GM12878 (cell line): Measurements from ENCODE around the gene TUT1. TPM values are rescaled to one million over a fixed set of nuclear protein-coding genes. Genes with fewer than 3 reads are reported as not detected.

Source experiments
- ATAC-seq: fragments of 200-7000 bp; cut with Tn5 transposase; 3 replicates; pipeline ENCODE4 v1.9.1; 2020; ENCODE audit warnings: mild to moderate bottlenecking, moderate library complexity
- Bru-seq: library from RNA; stranded (reverse); fragments of 400-500 nt; gene quantifications from one replicate; lab custom pipeline; 2021; lab: Mats Ljungman, UMichigan
- BruChase-seq, 2 experiments: library from RNA; stranded (reverse); fragments of 400-500 nt; gene quantifications; one replicate each; lab custom pipeline; 2021; lab: Mats Ljungman, UMichigan
- BruUV-seq: library from RNA; stranded (reverse); fragments of 400-500 nt; replicated peaks from 2 replicates; lab custom pipeline; 2021; lab: Mats Ljungman, UMichigan
- CTCF ChIA-PET: fragments of 300-600 bp; sonication (Branson Sonifier 250); formaldehyde crosslinking; extraction: SDS; loops from one replicate; lab custom pipeline; 2021; ENCODE audit warnings: inconsistent platforms; lab: Yijun Ruan, JAX
- POLR2A ChIA-PET: fragments of 350-600 bp; formaldehyde crosslinking; extraction: SDS; loops from one replicate; lab custom pipeline; 2021; ENCODE audit warnings: inconsistent platforms; lab: Charles Lee
- RAD21 ChIA-PET: fragments of 300-600 bp; sonication (Branson Sonifier 250); formaldehyde crosslinking; loops from one replicate; lab custom pipeline; 2023; ENCODE audit warnings: antibody characterized with exemption; ENCODE audit not compliant: unreplicated experiment; lab: Charles Lee
- SMC1A ChIA-PET: fragments of 300-600 bp; sonication (Branson Sonifier 250); formaldehyde crosslinking; loops from one replicate; lab custom pipeline; 2023; ENCODE audit not compliant: unreplicated experiment, uncharacterized antibody; lab: Charles Lee
- DNase-seq: peaks from one replicate; pipeline ENCODE4 v3.0.0-alpha.2; 2011; ENCODE audit warnings: low read depth, low spot score
- FAIRE-seq: peaks from 3 replicates; lab custom pipeline; 2011; peaks lifted over from hg19 to GRCh38; lab: Jason Lieb, UNC
- H2AFZ ChIP-seq: 2 replicates; pipeline ENCODE4 v1.6.0; 2011; ENCODE audit warnings: low read depth, low read length, control low read depth; ENCODE audit not compliant: control insufficient read depth
- H3K27ac ChIP-seq: 2 replicates; pipeline ENCODE4 v1.5.1; 2011; ENCODE audit warnings: control low read depth; ENCODE audit not compliant: control insufficient read depth, insufficient read depth
- H3K27me3 ChIP-seq, 2 experiments: replicated peaks in 1 of 2; 2 replicates each; pipeline versions ENCODE4 v1.6.0 to v1.6.1; 2011; ENCODE audit warnings: low read length in 1 of 2; ENCODE audit not compliant: control insufficient read depth in 2 of 2, insufficient read depth in 2 of 2
- H3K36me3 ChIP-seq, 2 experiments: 2 replicates each; pipeline ENCODE4 v1.5.1; 2011; ENCODE audit warnings: low read length in 1 of 2; ENCODE audit not compliant: control insufficient read depth in 2 of 2, insufficient read depth in 2 of 2
- H3K4me1 ChIP-seq: 2 replicates; pipeline ENCODE4 v1.6.1; 2011; ENCODE audit warnings: mild to moderate bottlenecking, low read length, moderate library complexity, mixed read lengths; ENCODE audit not compliant: control insufficient read depth, insufficient read depth
- H3K4me2 ChIP-seq: 2 replicates; pipeline ENCODE4 v1.6.0; 2011; ENCODE audit warnings: control low read depth; ENCODE audit not compliant: control insufficient read depth, insufficient read depth
- H3K4me3 ChIP-seq: fragments of 200-600 bp; sonication (generic); 2 replicates; pipeline ENCODE4 v1.5.1; 2016
- H3K79me2 ChIP-seq: 2 replicates; pipeline ENCODE4 v1.6.0; 2011; ENCODE audit warnings: low read length; ENCODE audit not compliant: control insufficient read depth, insufficient read depth
- H3K9ac ChIP-seq: 2 replicates; pipeline ENCODE4 v1.8.0; 2011; ENCODE audit warnings: low read length, control low read depth, mixed read lengths; ENCODE audit not compliant: control insufficient read depth, insufficient read depth
- H3K9me3 ChIP-seq: replicated peaks from 3 replicates; pipeline ENCODE4 v1.5.1; 2011; ENCODE audit warnings: mild to moderate bottlenecking, low read length; ENCODE audit not compliant: control insufficient read depth, insufficient read depth
- H4K20me1 ChIP-seq: 2 replicates; pipeline ENCODE4 v1.6.0; 2011; ENCODE audit not compliant: control insufficient read depth, insufficient read depth
- CBFB ChIP-seq: IDR thresholded peaks from 2 replicates; pipeline ENCODE4 v1.6.1; 2016; ENCODE audit warnings: antibody characterized with exemption, low read depth
- FOS ChIP-seq: IDR thresholded peaks from 3 replicates; pipeline ENCODE4 v1.6.1; 2011; ENCODE audit warnings: borderline replicate concordance; ENCODE audit not compliant: insufficient read length; ENCODE audit errors: extremely low read depth
- RBBP5 ChIP-seq: fragments of 200-600 bp; sonication (generic); conservative IDR thresholded peaks from 2 replicates; pipeline ENCODE4 v1.6.1; 2016
- WGBS: methylation state at CpG from one replicate; pipeline ENCODE4 v1.1.6; 2016; ENCODE audit warnings: low lambda C conversion rate; ENCODE audit not compliant: insufficient replicate concordance, insufficient coverage; ENCODE audit errors: missing lambda C conversion rate; 5-methylcytosine and 5-hydroxymethylcytosine counted together
- in situ Hi-C: fragments of 300-500 bp; cut with MboI; formaldehyde crosslinking; loops from 9 replicates; pipeline ENCODE4 v1.14.3; 2018; ENCODE audit warnings: mixed read lengths
- intact Hi-C: fragments of 100-400 bp; cut with micrococcal nuclease; formaldehyde crosslinking; loops from one replicate; pipeline ENCODE4 v1.14.2; 2022; ENCODE audit not compliant: unreplicated experiment
- long read RNA-seq, 2 experiments: library from polyadenylated mRNA; unstranded; transcript quantifications; one replicate each; pipeline ENCODE4 v2.0.0, GENCODE V29; 2019 to 2020
- polyA minus RNA-seq, 3 experiments: library from RNA; depleted of rRNA, polyadenylated mRNA; stranded (reverse); fragments of >200 nt; gene quantifications; 2 replicates each; pipeline ENCODE4 v1.2.3, GENCODE V29; 2011
- polyA plus RNA-seq, 11 experiments: library from polyadenylated mRNA; depleted of rRNA in 4 of 11; unstranded in 6 of 11; stranded (reverse) in 5 of 11; fragments of >200 nt; fragmentation: Nextera tagmentation in 4 of 11; fragmentation: Illumina TruSeq in 1 of 11; extraction: Ambion mirVana in 4 of 11; extraction: Trizol in 1 of 11; gene quantifications; 1 replicate in 1 of 11; 2 replicates in 10 of 11; pipeline versions ENCODE4 v1.2.1 to v1.2.3, GENCODE V29; 2011 to 2016; ENCODE audit warnings: inconsistent platforms in 2 of 11, missing spikeins in 2 of 11, low read depth in 1 of 11
- total RNA-seq, 4 experiments: library from RNA; depleted of rRNA in 3 of 4; stranded (reverse); fragments of >200 nt in 3 of 4; fragmentation: Illumina TruSeq in 1 of 4; extraction: Trizol in 1 of 4; gene quantifications; 2 replicates each; pipeline versions ENCODE4 v1.2.1 to v1.2.3, GENCODE V29; 2013 to 2021
- TF ChIP-seq, protein P1 (sequence below): fragments of 450-650 bp; IDR thresholded peaks from 2 replicates; pipeline ENCODE4 v1.6.1; 2016; ENCODE audit warnings: mild to moderate bottlenecking
- TF ChIP-seq, protein P2 (sequence below): IDR thresholded peaks from 2 replicates; pipeline ENCODE4 v1.6.1; 2012; ENCODE audit warnings: improper control_type of control experiment, low read depth, low read length; ENCODE audit not compliant: insufficient replicate concordance

The TUT1 gene, protein sequence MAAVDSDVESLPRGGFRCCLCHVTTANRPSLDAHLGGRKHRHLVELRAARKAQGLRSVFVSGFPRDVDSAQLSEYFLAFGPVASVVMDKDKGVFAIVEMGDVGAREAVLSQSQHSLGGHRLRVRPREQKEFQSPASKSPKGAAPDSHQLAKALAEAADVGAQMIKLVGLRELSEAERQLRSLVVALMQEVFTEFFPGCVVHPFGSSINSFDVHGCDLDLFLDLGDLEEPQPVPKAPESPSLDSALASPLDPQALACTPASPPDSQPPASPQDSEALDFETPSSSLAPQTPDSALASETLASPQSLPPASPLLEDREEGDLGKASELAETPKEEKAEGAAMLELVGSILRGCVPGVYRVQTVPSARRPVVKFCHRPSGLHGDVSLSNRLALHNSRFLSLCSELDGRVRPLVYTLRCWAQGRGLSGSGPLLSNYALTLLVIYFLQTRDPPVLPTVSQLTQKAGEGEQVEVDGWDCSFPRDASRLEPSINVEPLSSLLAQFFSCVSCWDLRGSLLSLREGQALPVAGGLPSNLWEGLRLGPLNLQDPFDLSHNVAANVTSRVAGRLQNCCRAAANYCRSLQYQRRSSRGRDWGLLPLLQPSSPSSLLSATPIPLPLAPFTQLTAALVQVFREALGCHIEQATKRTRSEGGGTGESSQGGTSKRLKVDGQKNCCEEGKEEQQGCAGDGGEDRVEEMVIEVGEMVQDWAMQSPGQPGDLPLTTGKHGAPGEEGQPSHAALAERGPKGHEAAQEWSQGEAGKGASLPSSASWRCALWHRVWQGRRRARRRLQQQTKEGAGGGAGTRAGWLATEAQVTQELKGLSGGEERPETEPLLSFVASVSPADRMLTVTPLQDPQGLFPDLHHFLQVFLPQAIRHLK
- 19.1 and 19.7 TPM in 2 replicates for total RNA-seq (2013; cell fraction: nucleolus; rRNA removed)
- total RNA-seq (2014; rRNA removed) (12.1 and 12.3 TPM in 2 replicates), total RNA-seq (2014; rRNA removed; fragmentation: Illumina TruSeq; extraction: Trizol) (6.9 and 8.3 TPM in 2 replicates), total RNA-seq (2021) (26.6 and 28.4 TPM in 2 replicates), polyA plus RNA-seq (2011; rRNA removed) (12.0 and 18.4 TPM in 2 replicates), polyA plus RNA-seq (2014; fragmentation: Illumina TruSeq; extraction: Trizol) (9.5 and 14.0 TPM in 2 replicates), polyA plus RNA-seq (2014; fragmentation: Nextera tagmentation; extraction: Ambion mirVana) (1 to 10 TPM; 1.1 to 1.4 TPM), polyA plus RNA-seq (2014; rRNA removed) (19.4 and 22.7 TPM in 2 replicates), polyA plus RNA-seq (2016; fragmentation: Nextera tagmentation; extraction: Ambion mirVana) (10 to 100 TPM; 26.9 to 29.9 TPM), polyA minus RNA-seq (2011; rRNA and poly(A)+ RNA removed) (8.8 and 10.6 TPM in 2 replicates), Bru-seq, nascent RNA (percentile 62 among the genes with signal in this experiment), BruChase-seq, experiment 1, labeled RNA remaining after a 6-hour chase (percentile 74 among the genes with signal in this experiment), BruChase-seq, experiment 2, labeled RNA remaining after a 2-hour chase (percentile 85 among the genes with signal in this experiment)
- polyA plus RNA-seq (2011; ENCODE audit: low read depth), result 6.9 TPM
- 16.6 and 19.8 TPM in 2 replicates for polyA plus RNA-seq (2011; cell fraction: cytosol; rRNA removed)
- 47.4 and 48.5 TPM in 2 replicates for polyA plus RNA-seq (2011; cell fraction: nucleus; rRNA removed)
- 15.7 and 18.2 TPM in 2 replicates for polyA plus RNA-seq (2012)
- polyA minus RNA-seq (2011; cell fraction: cytosol; rRNA and poly(A)+ RNA removed), result 3.5 and 4.5 TPM in 2 replicates
- polyA minus RNA-seq (2011; cell fraction: nucleus; rRNA and poly(A)+ RNA removed), result 5.6 and 7.2 TPM in 2 replicates
- long read RNA-seq, experiment 1, transcript TUT1-202 (9 exons, 2,826 nt), result major isoform, 7 of 17 reads
- long read RNA-seq, experiment 1, partial matches to known transcripts, result 3 of 17 reads
- long read RNA-seq, experiment 1, other reads (novel, unspliced or antisense), result 6 of 17 reads
- long read RNA-seq, experiment 2, partial matches to known transcripts, result 1 of 3 reads
- long read RNA-seq, experiment 2, other reads (novel, unspliced or antisense), result 2 of 3 reads

DNA sequence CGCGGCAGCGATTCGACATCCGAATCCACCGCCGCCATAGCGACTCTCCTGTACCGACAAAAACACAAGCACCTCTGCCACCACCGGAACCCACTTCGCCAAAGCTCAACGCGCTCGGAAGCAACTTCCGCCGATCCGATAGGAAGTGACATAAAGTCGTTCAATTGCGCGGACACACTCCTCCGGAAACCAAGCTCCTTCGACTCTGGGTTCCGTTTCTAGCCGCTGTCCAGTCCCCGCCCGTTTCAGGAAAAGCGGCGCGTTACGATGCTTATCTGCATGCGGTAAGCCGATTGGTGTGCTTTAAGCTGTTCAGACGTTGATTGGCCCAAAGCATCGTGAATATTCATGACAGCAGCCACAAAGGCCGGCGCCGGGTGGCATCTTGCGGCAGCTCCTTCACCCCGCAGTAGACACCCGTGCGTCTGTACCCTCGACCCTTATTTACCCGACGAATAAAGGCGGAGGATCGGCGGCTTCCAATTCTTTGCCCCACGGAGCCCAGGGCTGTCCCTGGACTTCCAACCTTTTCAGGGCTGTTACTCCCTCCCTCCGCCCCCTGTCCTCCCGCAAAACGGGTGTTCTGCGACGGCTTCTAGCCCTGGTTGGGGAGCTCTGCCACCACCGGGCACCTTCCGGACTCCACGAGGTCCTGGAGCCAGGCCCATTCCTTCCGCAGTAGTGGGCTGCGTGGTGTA lies at the start of gene TUT1:
TUT1 (minus strand) TSS at position 76 of the 698 bp plus-strand sequence; CDS start at position 38, 38 bp downstream.
- peak within 1 kb of the TSS; percentile 76 for H3K27ac ChIP-seq
- BruUV-seq, result TSS peak; percentile 100
- H3K4me2 ChIP-seq, result peak within 1 kb of the TSS; percentile 86
- SMC1A ChIA-PET, result interaction anchor here (0.6 to 3.1 kb wide), 31 partner anchors 9 to 272 kb away, joined by 3 to 30 read pairs (median 4); partner anchors contain the start of genes B3GAT3, C11orf98, CSKMT and EEF1G
- peaks cover 18% of the 10 kb centered on the region for H3K79me2 ChIP-seq
- H3K36me3 ChIP-seq, result peaks cover 24 to 39% of the 10 kb centered on the region in 2 experiments
- H2AFZ ChIP-seq, result peak within 1 kb of the TSS; percentile 84
- intact Hi-C loops, result loop anchor here (1.0 to 10.0 kb wide), 5 partner anchors 8 to 271 kb away; partner anchors contain the start of genes STX5, TEX54, UQCC3 and WDR74
- H3K4me1 ChIP-seq, result peaks cover 8% of the 10 kb centered on the region
- RAD21 ChIA-PET, result interaction anchor here (0.6 to 3.5 kb wide), 32 partner anchors 9 to 290 kb away, joined by 3 to 36 read pairs (median 6); partner anchors contain the start of genes B3GAT3, C11orf98, CSKMT and EEF1G
- CTCF ChIA-PET, result interaction anchor here (0.5 to 5.5 kb wide), 46 partner anchors 9 to 289 kb away, joined by 3 to 48 read pairs (median 5); partner anchors contain the start of genes B3GAT3, C11orf98, CSKMT and EEF1G
- H3K9me3 ChIP-seq, result no peaks in the 10 kb centered on the region
- DNase-seq (peak; percentile 98), FAIRE-seq (peak; percentile 99), ATAC-seq (peak; percentile 93)
- in situ Hi-C loops, result no loop called here
- POLR2A ChIA-PET, result interaction anchor here (0.5 to 3.1 kb wide), 39 partner anchors 10 to 333 kb away, joined by 3 to 37 read pairs (median 5); partner anchors contain the start of genes B3GAT3, BSCL2, C11orf98 and CSKMT
- H4K20me1 ChIP-seq, result no peaks in the 10 kb centered on the region; the same call in 1 of the 2 replicates
- H3K4me3 ChIP-seq, result peak within 1 kb of the TSS; percentile 99
- H3K9ac ChIP-seq, result peak within 1 kb of the TSS; percentile 89
- H3K27me3 ChIP-seq, result no peaks in the 10 kb centered on the region
- WGBS, result under 1% methylated on average over 58 of the region's 58 CpGs
- peak; percentile 55; the same call in 1 of the 2 replicates for TF ChIP-seq CBFB
- TF ChIP-seq, protein P1, sequence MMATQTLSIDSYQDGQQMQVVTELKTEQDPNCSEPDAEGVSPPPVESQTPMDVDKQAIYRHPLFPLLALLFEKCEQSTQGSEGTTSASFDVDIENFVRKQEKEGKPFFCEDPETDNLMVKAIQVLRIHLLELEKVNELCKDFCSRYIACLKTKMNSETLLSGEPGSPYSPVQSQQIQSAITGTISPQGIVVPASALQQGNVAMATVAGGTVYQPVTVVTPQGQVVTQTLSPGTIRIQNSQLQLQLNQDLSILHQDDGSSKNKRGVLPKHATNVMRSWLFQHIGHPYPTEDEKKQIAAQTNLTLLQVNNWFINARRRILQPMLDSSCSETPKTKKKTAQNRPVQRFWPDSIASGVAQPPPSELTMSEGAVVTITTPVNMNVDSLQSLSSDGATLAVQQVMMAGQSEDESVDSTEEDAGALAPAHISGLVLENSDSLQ, result peak; percentile 85
- TF ChIP-seq, protein P2, sequence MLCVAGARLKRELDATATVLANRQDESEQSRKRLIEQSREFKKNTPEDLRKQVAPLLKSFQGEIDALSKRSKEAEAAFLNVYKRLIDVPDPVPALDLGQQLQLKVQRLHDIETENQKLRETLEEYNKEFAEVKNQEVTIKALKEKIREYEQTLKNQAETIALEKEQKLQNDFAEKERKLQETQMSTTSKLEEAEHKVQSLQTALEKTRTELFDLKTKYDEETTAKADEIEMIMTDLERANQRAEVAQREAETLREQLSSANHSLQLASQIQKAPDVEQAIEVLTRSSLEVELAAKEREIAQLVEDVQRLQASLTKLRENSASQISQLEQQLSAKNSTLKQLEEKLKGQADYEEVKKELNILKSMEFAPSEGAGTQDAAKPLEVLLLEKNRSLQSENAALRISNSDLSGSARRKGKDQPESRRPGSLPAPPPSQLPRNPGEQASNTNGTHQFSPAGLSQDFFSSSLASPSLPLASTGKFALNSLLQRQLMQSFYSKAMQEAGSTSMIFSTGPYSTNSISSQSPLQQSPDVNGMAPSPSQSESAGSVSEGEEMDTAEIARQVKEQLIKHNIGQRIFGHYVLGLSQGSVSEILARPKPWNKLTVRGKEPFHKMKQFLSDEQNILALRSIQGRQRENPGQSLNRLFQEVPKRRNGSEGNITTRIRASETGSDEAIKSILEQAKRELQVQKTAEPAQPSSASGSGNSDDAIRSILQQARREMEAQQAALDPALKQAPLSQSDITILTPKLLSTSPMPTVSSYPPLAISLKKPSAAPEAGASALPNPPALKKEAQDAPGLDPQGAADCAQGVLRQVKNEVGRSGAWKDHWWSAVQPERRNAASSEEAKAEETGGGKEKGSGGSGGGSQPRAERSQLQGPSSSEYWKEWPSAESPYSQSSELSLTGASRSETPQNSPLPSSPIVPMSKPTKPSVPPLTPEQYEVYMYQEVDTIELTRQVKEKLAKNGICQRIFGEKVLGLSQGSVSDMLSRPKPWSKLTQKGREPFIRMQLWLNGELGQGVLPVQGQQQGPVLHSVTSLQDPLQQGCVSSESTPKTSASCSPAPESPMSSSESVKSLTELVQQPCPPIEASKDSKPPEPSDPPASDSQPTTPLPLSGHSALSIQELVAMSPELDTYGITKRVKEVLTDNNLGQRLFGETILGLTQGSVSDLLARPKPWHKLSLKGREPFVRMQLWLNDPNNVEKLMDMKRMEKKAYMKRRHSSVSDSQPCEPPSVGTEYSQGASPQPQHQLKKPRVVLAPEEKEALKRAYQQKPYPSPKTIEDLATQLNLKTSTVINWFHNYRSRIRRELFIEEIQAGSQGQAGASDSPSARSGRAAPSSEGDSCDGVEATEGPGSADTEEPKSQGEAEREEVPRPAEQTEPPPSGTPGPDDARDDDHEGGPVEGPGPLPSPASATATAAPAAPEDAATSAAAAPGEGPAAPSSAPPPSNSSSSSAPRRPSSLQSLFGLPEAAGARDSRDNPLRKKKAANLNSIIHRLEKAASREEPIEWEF, result no peak
- TF ChIP-seq FOS, result peak; percentile 30
- TF ChIP-seq RBBP5, result no peak
